Psoas muscle (tissue), 8 donors: ENCODE data around the gene TMEM81. TPM values are rescaled to one million over a fixed set of nuclear protein-coding genes. Genes with fewer than 3 reads are reported as not detected.

Source experiments
- ATAC-seq, 4 donors: fragments of 200-7000 bp; cut with Tn5 transposase; one replicate each; pipeline ENCODE4 v1.9.1; 2020; ENCODE audit warnings: moderate library complexity in 3 of 4, mild to moderate bottlenecking in 2 of 4
- DNase-seq, 2 donors: peaks; one replicate each; pipeline ENCODE4 v3.0.0-alpha.2; 2020
- H3K27ac ChIP-seq: fragments of 200-600 bp; one replicate; pipeline ENCODE4 v1.8.0; 2022
- H3K27me3 ChIP-seq, 3 donors: fragments of 200-600 bp in 1 of 3; one replicate each; pipeline versions ENCODE4 v1.6.1 to v1.8.0; 2013 to 2022; ENCODE audit warnings: low read length in 2 of 3, mild to moderate bottlenecking in 2 of 3, moderate library complexity in 1 of 3; ENCODE audit not compliant: insufficient read depth in 3 of 3
- H3K36me3 ChIP-seq, 2 donors: fragments of 200-600 bp in 1 of 2; one replicate each; pipeline versions ENCODE4 v1.6.1 to v1.8.0; 2013 to 2022; ENCODE audit warnings: low read depth in 1 of 2, mild to moderate bottlenecking in 1 of 2, moderate library complexity in 1 of 2; ENCODE audit not compliant: insufficient read depth in 1 of 2
- H3K4me1 ChIP-seq: fragments of 200-600 bp; one replicate; pipeline ENCODE4 v1.8.0; 2022
- H3K4me3 ChIP-seq: fragments of 200-600 bp; one replicate; pipeline ENCODE4 v1.8.0; 2022; ENCODE audit warnings: mild to moderate bottlenecking
- H3K9me3 ChIP-seq: fragments of 200-600 bp; one replicate; pipeline ENCODE4 v1.8.0; 2022
- CTCF ChIP-seq: fragments of 200-600 bp; IDR thresholded peaks from one replicate; pipeline ENCODE4 v1.8.0; 2022; ENCODE audit warnings: antibody characterized with exemption
- WGBS, 3 donors: extraction: QIAGEN DNeasy Blood & Tissue Kit; methylation state at CpG; one replicate each; pipeline versions ENCODE4 v1.1.6 to v1.1.7; 2013; 5-methylcytosine and 5-hydroxymethylcytosine counted together
- intact Hi-C, 2 donors: fragments of 100-400 bp; cut with DNase I; formaldehyde crosslinking; loops; one replicate each; pipeline versions ENCODE4 v1.11.0 to v1.14.2; 2022
- polyA plus RNA-seq, 3 donors: library from polyadenylated mRNA; stranded (reverse); fragments of 200-250 nt; gene quantifications; one replicate each; pipeline ENCODE4 v1.2.3, GENCODE V29; 2013
- total RNA-seq, 4 donors: library from RNA; stranded (reverse); fragmentation: NEBNext Ultra II Directional in 2 of 4; extraction: Animal tissue kit (Norgen Biotek cat#: 25700) in 2 of 4; gene quantifications; one replicate each; pipeline versions ENCODE4 v1.2.1 to v1.2.4, GENCODE V29; 2021 to 2023
- donor health status: healthy with polysubstance abuse.
- donor health status: DM: no; HTN: no; CAD: no; lungs with moderate emphysema.
- donor health status: Bipolar disorder and iron deficiency.
- donor health status: healthy.
- donor health status: DM: yes; HTN: yes; CAD: no.
- donor health status: DM: no; HTN: no; CAD: no.
- donor health status: DM: no; HTN: no; CAD: no.
- donor health status: DM: yes; HTN: yes; CAD: no.

Gene TMEM81
- total and polyA plus RNA-seq, 7 donors: 3.1 to 15.2 (median 3.9) TPM

GRCh38 chr1:205038132-205038786 is 46.0 kb downstream of the TMEM81 start:
- no peak for ATAC-seq
- no peak for DNase-seq
- Histone ChIP-seq H3K4me1 (no peaks in the 10 kb centered on the region), H3K27ac (no peak overlapping the region), H3K36me3 (no peaks in the 10 kb centered on the region), H3K4me3 (no peak overlapping the region), H3K27me3 (peaks cover 0 to 21% (median 12%) of the 10 kb centered on the region in 3 donors), H3K9me3 (no peaks in the 10 kb centered on the region)
- intact Hi-C loops: no loop called here
- TF ChIP-seq CTCF: no peak
- WGBS, 3 donors: 82 to 86% (median 85%) methylated on average over 6 of the region's 6 CpGs

DNA sequence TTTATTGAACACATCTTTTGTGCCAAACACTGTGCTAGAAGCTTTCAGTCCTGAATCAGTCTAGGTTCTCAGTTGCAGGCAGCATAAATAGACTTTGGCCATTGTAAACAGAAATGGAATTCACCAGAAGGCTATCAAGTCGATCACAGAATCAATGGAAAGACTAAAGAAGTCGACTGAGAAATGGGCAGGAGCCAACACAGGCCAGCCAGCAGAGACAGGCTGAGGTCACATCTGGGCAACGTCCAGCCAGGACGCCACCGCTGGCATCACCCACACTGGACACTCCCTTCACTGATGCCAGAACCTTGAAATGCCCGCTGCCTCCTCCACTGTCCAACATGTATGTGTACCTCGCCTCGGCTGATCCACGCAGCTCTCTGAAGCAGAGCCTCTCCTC is 46.7 kb downstream of the TMEM81 start:
- Histone ChIP-seq H3K27me3 (peaks cover 0 to 13% (median 5%) of the 10 kb centered on the region in 3 donors), H3K9me3 (no peaks in the 10 kb centered on the region), H3K36me3 (no peaks in the 10 kb centered on the region), H3K4me1 (no peaks in the 10 kb centered on the region), H3K4me3 (no peak overlapping the region), H3K27ac (no peak overlapping the region)
- TF ChIP-seq CTCF: no peak
- WGBS, 3 donors: 44 to 54% (median 44%) methylated on average over 9 of the region's 9 CpGs
- ATAC-seq: no peak
- no peak for DNase-seq
- intact Hi-C loops: no loop called here

Other genes with a start within 250 kb of the TMEM81 start
- 1 to 10 TPM in 3 of 4 donors, under 1 TPM in 1; 0.90 to 7.5 (median 1.9) TPM for gene NFASC, start 213.6 kb downstream of the TMEM81 start, total RNA-seq
- gene NFASC, start 213.6 kb downstream of the TMEM81 start, polyA plus RNA-seq: under 1 TPM; 0.46 to 0.75 (median 0.73) TPM
- under 1 TPM in 1 of 4 donors, not detected in 3; 0.06 TPM for gene CNTN2, start 41.2 kb downstream of the TMEM81 start, total RNA-seq
- under 1 TPM in 2 of 3 donors, not detected in 1; 0.01 to 0.05 TPM for gene CNTN2, start 41.2 kb downstream of the TMEM81 start, polyA plus RNA-seq
- 10 to 100 TPM; 10.7 to 15.2 (median 13.3) TPM for gene RBBP5, start 37.5 kb upstream of the TMEM81 start, total RNA-seq
- 10 to 100 TPM in 1 of 3 donors, 1 to 10 TPM in 2; 6.8 to 28.9 (median 8.3) TPM for gene RBBP5, start 37.5 kb upstream of the TMEM81 start, polyA plus RNA-seq
- gene DSTYK, start 127.2 kb upstream of the TMEM81 start, total RNA-seq: 10 to 100 TPM in 3 of 4 donors, 1 to 10 TPM in 1; 10.0 to 22.6 (median 13.9) TPM
- gene DSTYK, start 127.2 kb upstream of the TMEM81 start, polyA plus RNA-seq: 10 to 100 TPM in 1 of 3 donors, 1 to 10 TPM in 2; 2.3 to 19.3 (median 5.2) TPM
- 10 to 100 TPM in 1 of 4 donors, 1 to 10 TPM in 3; 3.4 to 21.4 (median 6.9) TPM for gene TMCC2, start 143.5 kb upstream of the TMEM81 start, total RNA-seq
- gene TMCC2, start 143.5 kb upstream of the TMEM81 start, polyA plus RNA-seq: 10 to 100 TPM in 1 of 3 donors, 1 to 10 TPM in 1, under 1 TPM in 1; 0.66 to 17.5 (median 4.3) TPM
- 1 to 10 TPM in 3 of 4 donors, under 1 TPM in 1; 0.55 to 1.3 (median 1.2) TPM for gene NUAK2, start 237.3 kb upstream of the TMEM81 start, total RNA-seq
- under 1 TPM; 0.20 to 0.48 (median 0.22) TPM for gene NUAK2, start 237.3 kb upstream of the TMEM81 start, polyA plus RNA-seq